Subcutaneous abdominal adipose tissue (tissue), 5 donors: ENCODE measurements around the gene SPPL3.
"Not testable (repeated sequence)": the region's sequence is repeated elsewhere in the genome, so short reads cannot be mapped to it uniquely, and the experiment has no call there.

Source experiments
- H3K27ac ChIP-seq: one replicate; pipeline ENCODE4 v1.7.0; 2013; ENCODE audit warnings: low read depth, mild to moderate bottlenecking, inconsistent platforms, low read length, moderate library complexity
- H3K27me3 ChIP-seq, 5 donors: one replicate each; pipeline ENCODE4 v1.7.0; 2013; ENCODE audit warnings: low read length in 5 of 5, inconsistent platforms in 1 of 5; ENCODE audit not compliant: control insufficient read depth in 5 of 5, insufficient read depth in 4 of 5
- H3K36me3 ChIP-seq, 5 donors: one replicate each; pipeline ENCODE4 v1.7.0; 2013; ENCODE audit warnings: low read length in 5 of 5; ENCODE audit not compliant: control insufficient read depth in 5 of 5, insufficient read depth in 5 of 5
- H3K4me1 ChIP-seq, 5 donors: one replicate each; pipeline ENCODE4 v1.7.0; 2013; ENCODE audit warnings: low read length in 5 of 5, mild to moderate bottlenecking in 3 of 5, moderate library complexity in 1 of 5; ENCODE audit not compliant: control insufficient read depth in 5 of 5, insufficient read depth in 5 of 5
- H3K4me3 ChIP-seq, 5 donors: one replicate each; pipeline ENCODE4 v1.7.0; 2013; ENCODE audit warnings: low read length in 5 of 5, low read depth in 1 of 5
- H3K9ac ChIP-seq, 5 donors: one replicate each; pipeline ENCODE4 v1.7.0; 2013; ENCODE audit warnings: low read length in 5 of 5, mild to moderate bottlenecking in 4 of 5, moderate library complexity in 3 of 5
- H3K9me3 ChIP-seq, 5 donors: one replicate each; pipeline ENCODE4 v1.7.0; 2013; ENCODE audit warnings: low read length in 5 of 5; ENCODE audit not compliant: control insufficient read depth in 5 of 5
- donor health status: healthy.
- donor health status: healthy.
- donor health status: healthy.
- donor health status: healthy.
- donor health status: healthy.

The SPPL3 gene

DNA sequence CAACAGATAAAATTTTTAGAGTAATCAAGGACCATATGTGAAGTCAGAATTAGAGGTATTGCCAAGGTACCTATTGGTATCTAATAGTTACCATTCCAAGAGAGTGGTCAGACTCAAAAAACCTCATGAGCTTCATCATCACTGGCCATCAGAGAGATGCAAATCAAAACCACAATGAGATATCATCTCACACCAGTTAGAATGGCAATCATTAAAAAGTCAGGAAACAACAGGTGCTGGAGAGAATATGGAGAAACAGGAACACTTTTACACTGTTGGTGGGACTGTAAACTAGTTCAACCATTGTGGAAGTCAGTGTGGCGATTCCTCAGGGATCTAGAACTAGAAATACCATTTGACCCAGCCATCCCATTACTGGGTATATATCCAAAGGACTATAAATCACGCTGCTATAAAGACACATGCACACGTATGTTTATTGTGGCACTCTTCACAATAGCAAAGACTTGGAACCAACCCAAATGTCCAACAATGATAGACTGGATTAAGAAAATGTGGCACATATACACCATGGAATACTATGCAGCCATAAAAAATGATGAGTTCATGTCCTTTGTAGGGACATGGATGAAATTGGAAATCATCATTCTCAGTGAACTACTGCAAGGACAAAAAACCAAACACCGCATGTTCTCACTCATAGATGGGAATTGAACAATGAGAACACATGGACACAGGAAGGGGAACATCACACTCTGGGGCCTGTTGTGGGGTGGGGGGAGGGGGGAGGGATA lies 65.4 kb downstream of the SPPL3 start:
- peaks cover 6 to 36% (median 31%) of the 10 kb centered on the region in 5 donors for H3K4me1 ChIP-seq
- not testable (repeated sequence) for H3K9me3 ChIP-seq, H3K4me3 ChIP-seq, H3K9ac ChIP-seq, H3K27ac ChIP-seq, H3K36me3 ChIP-seq, H3K27me3 ChIP-seq

DNA sequence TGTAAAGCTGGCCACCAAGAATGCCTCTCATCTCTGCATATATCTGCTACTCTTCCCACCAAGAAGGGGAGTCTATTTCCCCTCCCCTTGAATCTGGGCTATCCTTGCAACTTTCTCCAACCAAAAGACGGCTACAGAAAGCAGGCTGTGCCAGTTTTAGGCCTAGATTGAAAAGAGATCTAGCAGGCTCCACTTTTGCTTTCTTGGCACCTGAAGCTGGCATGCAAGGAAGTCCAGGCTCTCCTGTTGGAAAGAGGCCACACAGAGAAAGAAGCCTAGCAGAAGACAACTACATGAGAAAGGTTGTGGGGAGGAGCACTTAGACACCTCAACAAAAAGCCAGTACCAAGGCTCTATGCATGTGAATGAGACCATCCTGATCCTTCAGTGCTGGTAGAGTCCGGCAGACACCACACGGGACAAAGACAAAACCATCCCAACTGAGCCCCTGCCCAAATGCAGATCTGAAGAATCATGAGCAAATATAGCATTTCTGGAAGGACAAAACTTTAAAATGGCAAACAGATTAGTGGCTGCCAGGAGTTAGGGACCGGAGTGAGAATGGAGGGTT lies 68.0 kb downstream of the SPPL3 start:
- peaks cover 6 to 52% (median 42%) of the 10 kb centered on the region in 5 donors for H3K4me1 ChIP-seq
- no peak overlapping the region for H3K9ac ChIP-seq
- H3K9me3 ChIP-seq, result no peaks in the 10 kb centered on the region
- H3K4me3 ChIP-seq, result no peak overlapping the region
- no peaks in the 10 kb centered on the region for H3K27me3 ChIP-seq
- H3K36me3 ChIP-seq, result no peaks in the 10 kb centered on the region
- peak overlapping the region; percentile 70 for H3K27ac ChIP-seq

DNA sequence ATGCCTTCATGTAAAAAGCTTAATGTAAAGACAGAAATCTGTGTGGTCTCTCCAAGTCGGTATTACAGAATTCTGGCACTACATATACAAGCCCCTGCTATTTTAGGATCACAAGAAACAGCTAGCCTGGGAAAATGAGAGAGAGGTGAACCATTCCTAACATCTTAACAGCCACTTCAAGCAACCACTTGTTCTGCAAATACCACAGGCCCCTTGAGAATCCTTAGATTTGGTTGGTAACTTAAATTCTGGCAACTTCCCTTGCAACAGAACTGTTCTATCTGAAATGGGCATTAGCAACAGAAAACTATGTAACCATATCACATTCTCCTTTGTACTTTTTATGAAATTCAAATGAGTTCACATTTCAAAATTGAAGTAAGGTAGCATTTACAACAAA lies 68.5 kb downstream of the SPPL3 start:
- H3K9me3 ChIP-seq, result no peaks in the 10 kb centered on the region
- no peaks in the 10 kb centered on the region for H3K36me3 ChIP-seq
- no peaks in the 10 kb centered on the region for H3K27me3 ChIP-seq
- no peak overlapping the region for H3K9ac ChIP-seq
- H3K27ac ChIP-seq, result peak overlapping the region; percentile 70
- H3K4me3 ChIP-seq, result no peak overlapping the region
- H3K4me1 ChIP-seq, result peaks cover 7 to 52% (median 47%) of the 10 kb centered on the region in 5 donors

DNA sequence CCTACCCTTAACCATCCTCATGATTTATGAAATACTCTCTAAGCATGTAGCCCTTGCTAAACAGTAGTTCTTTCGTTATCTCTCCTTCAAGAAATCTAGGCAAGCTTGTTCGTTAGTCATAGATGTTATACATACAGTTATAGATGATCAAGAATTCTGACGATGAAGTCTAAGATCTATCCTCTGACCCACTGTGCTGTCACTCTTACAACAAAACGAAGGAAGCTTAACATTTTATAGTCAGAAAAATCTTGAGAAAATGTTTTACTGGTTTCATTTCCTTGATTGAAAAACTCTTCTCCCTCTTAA lies 68.9 kb downstream of the SPPL3 start:
- Histone ChIP-seq H3K9me3 (no peaks in the 10 kb centered on the region), H3K27ac (peak overlapping the region; percentile 70), H3K36me3 (no peaks in the 10 kb centered on the region), H3K9ac (no peak overlapping the region), H3K4me1 (peaks cover 7 to 52% (median 47%) of the 10 kb centered on the region in 5 donors), H3K27me3 (no peaks in the 10 kb centered on the region), H3K4me3 (no peak overlapping the region)

DNA sequence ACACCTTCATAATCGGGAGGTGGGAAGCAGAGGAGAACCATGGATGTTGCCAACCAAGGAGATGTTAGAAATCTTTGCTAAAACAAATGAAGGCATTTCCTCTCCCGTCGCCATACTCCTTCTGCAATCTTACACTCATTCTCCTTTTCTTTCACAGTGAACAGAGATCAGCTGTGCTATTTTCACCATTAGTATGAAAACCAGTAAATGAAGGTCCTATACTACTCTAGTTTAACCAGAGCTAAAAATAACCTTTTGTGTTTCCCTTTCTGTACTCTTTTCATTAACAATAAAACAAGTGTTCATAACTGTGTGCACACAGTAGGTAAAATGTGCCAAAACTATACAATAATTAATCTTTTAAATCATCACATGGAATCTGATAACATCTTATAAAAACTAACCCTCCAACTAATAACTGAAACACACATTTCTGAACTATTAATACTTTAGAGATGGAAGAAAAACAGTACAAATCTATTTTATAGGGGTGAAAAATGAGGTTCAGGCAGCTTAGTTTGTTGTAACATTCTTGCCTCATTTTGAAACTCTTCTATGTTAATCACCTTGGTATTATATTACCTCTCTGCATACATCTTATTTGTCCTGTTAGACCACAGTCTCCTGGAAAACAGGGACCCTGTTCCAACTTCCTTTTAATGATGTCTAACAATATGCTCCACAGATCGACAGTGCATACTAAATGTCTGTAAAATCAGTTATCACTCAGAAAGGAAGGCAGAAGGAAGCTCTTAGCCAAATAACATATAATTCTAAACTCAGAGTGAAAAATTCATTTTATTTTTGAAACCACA lies 69.5 kb downstream of the SPPL3 start:
- H3K36me3 ChIP-seq, result no peaks in the 10 kb centered on the region
- peak overlapping the region; percentile 70 for H3K27ac ChIP-seq
- H3K9me3 ChIP-seq, result no peaks in the 10 kb centered on the region
- H3K27me3 ChIP-seq, result no peaks in the 10 kb centered on the region
- H3K4me3 ChIP-seq, result no peak overlapping the region
- H3K9ac ChIP-seq, result no peak overlapping the region
- peaks cover 7 to 52% (median 47%) of the 10 kb centered on the region in 5 donors for H3K4me1 ChIP-seq

DNA sequence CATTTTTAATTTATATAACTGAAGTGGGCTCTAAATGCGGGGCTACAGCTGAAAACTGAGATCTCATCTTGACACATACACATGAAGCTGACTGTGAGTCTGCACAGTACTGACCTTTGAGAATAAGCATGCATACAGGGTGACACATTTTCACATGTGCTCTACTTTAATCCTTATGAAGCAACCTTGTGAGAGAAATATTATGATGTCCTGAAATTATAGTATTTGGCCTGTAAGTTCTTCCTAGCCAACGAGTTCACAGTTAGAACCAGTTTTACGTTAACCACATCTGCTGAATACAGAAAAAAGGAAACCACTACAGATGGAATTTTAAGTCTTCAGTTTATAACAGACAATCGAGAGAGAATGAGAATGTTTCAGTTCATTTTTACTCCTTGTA lies 70.3 kb downstream of the SPPL3 start:
- Histone ChIP-seq H3K36me3 (no peaks in the 10 kb centered on the region), H3K4me1 (peaks cover 7 to 54% (median 47%) of the 10 kb centered on the region in 5 donors), H3K9ac (no peak overlapping the region), H3K27ac (peak overlapping the region; percentile 41), H3K9me3 (no peaks in the 10 kb centered on the region), H3K4me3 (no peak overlapping the region), H3K27me3 (no peaks in the 10 kb centered on the region)

DNA sequence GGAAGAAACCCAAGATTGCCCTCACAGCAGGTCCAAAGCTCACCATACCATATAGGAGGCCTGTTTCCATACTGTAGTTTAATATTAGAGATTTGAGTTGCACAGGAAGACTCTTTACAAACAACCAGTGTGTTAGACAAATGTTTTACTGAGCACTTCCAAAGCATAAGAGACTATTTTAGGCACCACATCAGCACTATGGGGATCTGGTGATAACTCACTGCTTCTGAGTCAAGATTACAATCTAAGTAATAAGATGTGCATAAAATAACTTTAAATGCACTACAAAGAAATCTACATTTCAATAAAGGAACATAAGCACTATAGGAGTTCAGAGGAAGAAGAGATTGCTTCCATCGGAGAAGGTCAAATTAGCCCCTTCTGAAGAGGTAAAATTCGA lies 71.4 kb downstream of the SPPL3 start:
- H3K27me3 ChIP-seq, result no peaks in the 10 kb centered on the region
- no peaks in the 10 kb centered on the region for H3K9me3 ChIP-seq
- no peaks in the 10 kb centered on the region for H3K36me3 ChIP-seq
- peak overlapping the region; percentile 11 for H3K27ac ChIP-seq
- H3K9ac ChIP-seq, result no peak overlapping the region
- no peak overlapping the region for H3K4me3 ChIP-seq
- peaks cover 7 to 55% (median 47%) of the 10 kb centered on the region in 5 donors for H3K4me1 ChIP-seq

DNA sequence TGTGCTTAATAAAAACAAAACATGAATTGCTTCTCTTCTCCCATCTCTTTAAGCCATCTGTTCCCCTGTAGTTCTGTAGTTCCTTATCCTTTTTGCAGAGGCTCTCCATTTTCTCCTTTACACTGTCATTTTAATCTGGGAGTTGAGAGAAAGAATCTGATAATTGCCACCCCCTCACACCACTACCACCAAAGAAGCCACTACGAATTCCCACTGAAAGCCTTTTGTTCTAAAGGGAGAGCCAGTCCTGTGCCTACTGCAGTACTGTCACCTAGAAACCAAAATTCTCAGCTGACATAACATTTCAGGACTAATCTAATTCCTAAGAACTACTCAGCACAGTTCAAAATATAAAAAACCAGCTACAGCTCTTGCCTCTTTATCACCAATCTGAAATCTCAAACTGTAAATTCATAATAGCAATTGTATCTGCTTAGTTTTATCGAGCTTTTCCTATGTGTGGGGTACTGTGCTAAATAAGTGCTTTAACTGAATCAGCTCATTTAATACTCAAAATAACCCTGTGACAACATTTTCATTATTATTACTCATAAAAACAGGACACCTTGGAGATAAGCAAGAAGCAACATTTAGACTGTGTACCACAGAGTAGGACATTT lies 72.4 kb downstream of the SPPL3 start:
- no peaks in the 10 kb centered on the region for H3K36me3 ChIP-seq
- no peak overlapping the region for H3K27ac ChIP-seq
- no peaks in the 10 kb centered on the region for H3K9me3 ChIP-seq
- no peak overlapping the region for H3K9ac ChIP-seq
- peaks cover 7 to 55% (median 47%) of the 10 kb centered on the region in 5 donors for H3K4me1 ChIP-seq
- no peaks in the 10 kb centered on the region for H3K27me3 ChIP-seq
- no peak overlapping the region for H3K4me3 ChIP-seq

DNA sequence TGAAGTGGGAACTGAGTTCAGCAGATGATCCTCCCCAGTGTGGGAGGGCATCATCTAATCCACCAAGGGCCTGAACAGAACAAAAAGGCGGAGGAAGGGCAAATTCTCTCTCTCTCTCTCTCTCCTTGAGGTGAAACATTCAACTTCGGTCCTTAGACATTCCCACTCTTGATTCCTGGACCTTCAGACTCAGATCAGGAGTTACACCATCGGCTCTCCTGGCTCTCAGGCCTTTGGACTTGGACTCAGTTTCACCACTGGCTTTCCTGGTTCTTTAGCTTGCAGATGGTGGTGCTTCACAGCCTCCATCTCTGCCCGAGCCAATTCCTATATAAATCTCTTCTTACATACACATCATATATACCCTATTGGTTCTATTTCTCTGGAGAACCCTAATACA lies 73.2 kb downstream of the SPPL3 start:
- no peaks in the 10 kb centered on the region for H3K36me3 ChIP-seq
- no peaks in the 10 kb centered on the region for H3K27me3 ChIP-seq
- H3K4me3 ChIP-seq, result no peak overlapping the region
- no peak overlapping the region for H3K27ac ChIP-seq
- H3K9me3 ChIP-seq, result no peaks in the 10 kb centered on the region
- no peak overlapping the region for H3K9ac ChIP-seq
- peaks cover 6 to 48% (median 39%) of the 10 kb centered on the region in 5 donors for H3K4me1 ChIP-seq
